Karpas-422 (cell line): ENCODE measurements around the gene ROR2. TPM values are rescaled to one million over a fixed set of nuclear protein-coding genes. Genes with fewer than 3 reads are reported as not detected.

Source experiments
- DNase-seq: peaks from one replicate; pipeline ENCODE4 v3.0.0-alpha.2; 2015
- H2AFZ ChIP-seq: fragments of 200-600 bp; sonication (generic); 2 replicates; pipeline ENCODE4 v1.6.1; 2014; ENCODE audit warnings: antibody characterized with exemption, low read length, mixed read lengths
- H3K27ac ChIP-seq: fragments of 200-600 bp; sonication (generic); 2 replicates; pipeline ENCODE4 v1.5.1; 2014; ENCODE audit warnings: mild to moderate bottlenecking, low read length, moderate library complexity
- H3K27me3 ChIP-seq: fragments of 200-600 bp; sonication (generic); 2 replicates; pipeline ENCODE4 v1.6.1; 2014; ENCODE audit warnings: low read length, mixed read lengths
- H3K36me3 ChIP-seq: fragments of 200-600 bp; sonication (generic); 2 replicates; pipeline ENCODE4 v1.6.1; 2014; ENCODE audit warnings: low read length, mixed read lengths; ENCODE audit not compliant: insufficient read depth
- H3K4me1 ChIP-seq: fragments of 200-600 bp; sonication (generic); 2 replicates; pipeline ENCODE4 v1.6.1; 2014; ENCODE audit warnings: mild to moderate bottlenecking, low read length, mixed read lengths
- H3K4me2 ChIP-seq: fragments of 200-600 bp; sonication (generic); 2 replicates; pipeline ENCODE4 v1.6.1; 2014; ENCODE audit warnings: low read length, low read depth, mild to moderate bottlenecking; ENCODE audit not compliant: poor library complexity, severe bottlenecking
- H3K4me3 ChIP-seq: fragments of 200-600 bp; sonication (generic); 2 replicates; pipeline ENCODE4 v1.5.1; 2014; ENCODE audit warnings: mild to moderate bottlenecking, antibody characterized with exemption, low read length, mixed read lengths
- H3K79me2 ChIP-seq: fragments of 200-600 bp; sonication (generic); 2 replicates; pipeline ENCODE4 v1.6.1; 2014; ENCODE audit warnings: mild to moderate bottlenecking, low read length, mixed read lengths
- H3K9ac ChIP-seq: fragments of 200-600 bp; sonication (generic); 2 replicates; pipeline ENCODE4 v1.6.0; 2014; ENCODE audit warnings: low read length
- H3K9me2 ChIP-seq: fragments of 200-600 bp; sonication (generic), shearing (Covaris generic); replicated peaks from 2 replicates; pipeline ENCODE4 v1.6.0; 2014; ENCODE audit warnings: mild to moderate bottlenecking, low read length, moderate library complexity; ENCODE audit not compliant: insufficient read depth
- H3K9me3 ChIP-seq: fragments of 300-700, 200-600 bp; sonication (generic); 2 replicates; pipeline ENCODE4 v1.6.1; 2014; ENCODE audit warnings: low read length, mixed read lengths
- H4K20me1 ChIP-seq: fragments of 200-600 bp; sonication (generic); 2 replicates; pipeline ENCODE4 v1.6.1; 2014; ENCODE audit warnings: mild to moderate bottlenecking, antibody characterized with exemption, low read length, low read depth; ENCODE audit not compliant: insufficient read depth
- total RNA-seq: library from RNA; depleted of rRNA; stranded (reverse); fragments of >200 nt; shearing (Covaris generic); gene quantifications from 2 replicates; pipeline ENCODE4 v1.2.3, GENCODE V29; 2014; ENCODE audit warnings: low replicate concordance

ROR2 gene
- total RNA-seq, 1 experiment from 2014 or later = not detected

GRCh38 chr9:91847581-91848091 is 102.4 kb downstream of the ROR2 start:
- no peaks in the 10 kb centered on the region for H3K36me3 ChIP-seq
- H3K4me2 ChIP-seq = no peak overlapping the region
- H3K4me1 ChIP-seq = no peaks in the 10 kb centered on the region
- H3K79me2 ChIP-seq = no peaks in the 10 kb centered on the region
- no peak for DNase-seq
- H2AFZ ChIP-seq = no peak overlapping the region
- H3K9ac ChIP-seq = no peak overlapping the region
- H3K9me3 ChIP-seq = no peaks in the 10 kb centered on the region
- H3K27ac ChIP-seq = no peak overlapping the region
- no peaks in the 10 kb centered on the region for H3K9me2 ChIP-seq
- no peaks in the 10 kb centered on the region for H3K27me3 ChIP-seq
- no peaks in the 10 kb centered on the region for H4K20me1 ChIP-seq
- H3K4me3 ChIP-seq = no peak overlapping the region

GRCh38 chr9:91845879-91846278 is 104.1 kb downstream of the ROR2 start:
- H3K79me2 ChIP-seq = no peaks in the 10 kb centered on the region
- H3K4me1 ChIP-seq = no peaks in the 10 kb centered on the region
- no peak overlapping the region for H3K9ac ChIP-seq
- no peaks in the 10 kb centered on the region for H3K9me3 ChIP-seq
- H3K4me2 ChIP-seq = no peak overlapping the region
- no peak overlapping the region for H3K27ac ChIP-seq
- no peak for DNase-seq
- no peaks in the 10 kb centered on the region for H3K27me3 ChIP-seq
- no peaks in the 10 kb centered on the region for H3K36me3 ChIP-seq
- H3K4me3 ChIP-seq = no peak overlapping the region
- no peaks in the 10 kb centered on the region for H4K20me1 ChIP-seq
- no peaks in the 10 kb centered on the region for H3K9me2 ChIP-seq
- no peak overlapping the region for H2AFZ ChIP-seq

GRCh38 chr9:91844701-91845291 is 105.2 kb downstream of the ROR2 start:
- Histone ChIP-seq H3K27me3 (no peaks in the 10 kb centered on the region), H3K9me2 (no peaks in the 10 kb centered on the region), H3K4me2 (no peak overlapping the region), H4K20me1 (no peaks in the 10 kb centered on the region), H3K79me2 (no peaks in the 10 kb centered on the region), H3K9me3 (no peaks in the 10 kb centered on the region), H3K36me3 (no peaks in the 10 kb centered on the region), H3K4me1 (no peaks in the 10 kb centered on the region), H3K4me3 (no peak overlapping the region), H3K9ac (no peak overlapping the region), H2AFZ (no peak overlapping the region), H3K27ac (no peak overlapping the region)
- DNase-seq = no peak

GRCh38 chr9:91844190-91844589 is 105.8 kb downstream of the ROR2 start:
- H3K4me2 ChIP-seq = no peak overlapping the region
- no peak overlapping the region for H3K4me3 ChIP-seq
- H3K36me3 ChIP-seq = no peaks in the 10 kb centered on the region
- H3K9ac ChIP-seq = no peak overlapping the region
- no peaks in the 10 kb centered on the region for H4K20me1 ChIP-seq
- H3K27me3 ChIP-seq = no peaks in the 10 kb centered on the region
- no peak overlapping the region for H3K27ac ChIP-seq
- H3K9me3 ChIP-seq = no peaks in the 10 kb centered on the region
- H3K9me2 ChIP-seq = no peaks in the 10 kb centered on the region
- DNase-seq = no peak
- no peak overlapping the region for H2AFZ ChIP-seq
- H3K79me2 ChIP-seq = no peaks in the 10 kb centered on the region
- H3K4me1 ChIP-seq = no peaks in the 10 kb centered on the region

GRCh38 chr9:91843623-91844148 is 106.3 kb downstream of the ROR2 start:
- no peaks in the 10 kb centered on the region for H3K9me3 ChIP-seq
- no peaks in the 10 kb centered on the region for H3K9me2 ChIP-seq
- H3K4me1 ChIP-seq = no peaks in the 10 kb centered on the region
- H3K9ac ChIP-seq = no peak overlapping the region
- H3K27me3 ChIP-seq = no peaks in the 10 kb centered on the region
- H3K27ac ChIP-seq = no peak overlapping the region
- no peak overlapping the region for H2AFZ ChIP-seq
- H4K20me1 ChIP-seq = no peaks in the 10 kb centered on the region
- H3K36me3 ChIP-seq = no peaks in the 10 kb centered on the region
- H3K79me2 ChIP-seq = no peaks in the 10 kb centered on the region
- no peak overlapping the region for H3K4me2 ChIP-seq
- DNase-seq = no peak
- H3K4me3 ChIP-seq = no peak overlapping the region

GRCh38 chr9:91843093-91843492 is 106.9 kb downstream of the ROR2 start:
- Histone ChIP-seq H2AFZ (no peak overlapping the region), H3K9me3 (no peaks in the 10 kb centered on the region), H3K79me2 (no peaks in the 10 kb centered on the region), H3K4me2 (no peak overlapping the region), H3K27ac (no peak overlapping the region), H4K20me1 (no peaks in the 10 kb centered on the region), H3K9ac (no peak overlapping the region), H3K27me3 (no peaks in the 10 kb centered on the region), H3K4me1 (no peaks in the 10 kb centered on the region), H3K4me3 (no peak overlapping the region), H3K9me2 (no peaks in the 10 kb centered on the region), H3K36me3 (no peaks in the 10 kb centered on the region)
- DNase-seq = no peak

- Histone ChIP-seq H3K9me2 (no peaks in the 10 kb centered on the region), H3K27ac (no peak overlapping the region), H4K20me1 (no peaks in the 10 kb centered on the region), H3K9me3 (no peaks in the 10 kb centered on the region), H3K9ac (no peak overlapping the region), H3K79me2 (no peaks in the 10 kb centered on the region), H3K4me2 (no peak overlapping the region), H3K4me1 (no peaks in the 10 kb centered on the region), H3K4me3 (no peak overlapping the region), H3K27me3 (no peaks in the 10 kb centered on the region), H2AFZ (no peak overlapping the region), H3K36me3 (no peaks in the 10 kb centered on the region)
- no peak for DNase-seq
Measured at GRCh38 chr9:91842358-91843049, 107.5 kb downstream of the ROR2 start.

- no peaks in the 10 kb centered on the region for H3K27me3 ChIP-seq
- no peaks in the 10 kb centered on the region for H4K20me1 ChIP-seq
- H2AFZ ChIP-seq = no peak overlapping the region
- H3K36me3 ChIP-seq = no peaks in the 10 kb centered on the region
- H3K79me2 ChIP-seq = no peaks in the 10 kb centered on the region
- H3K4me3 ChIP-seq = no peak overlapping the region
- no peaks in the 10 kb centered on the region for H3K9me3 ChIP-seq
- no peak overlapping the region for H3K4me2 ChIP-seq
- H3K4me1 ChIP-seq = no peaks in the 10 kb centered on the region
- no peaks in the 10 kb centered on the region for H3K9me2 ChIP-seq
- no peak overlapping the region for H3K27ac ChIP-seq
- no peak for DNase-seq
- no peak overlapping the region for H3K9ac ChIP-seq
Measured at GRCh38 chr9:91841591-91841990, 108.4 kb downstream of the ROR2 start.
